Esophagus muscularis mucosa (tissue), 4 donors: ENCODE measurements around the gene KLHL42.

ENCODE experiments used
- CTCF ChIP-seq, 3 experiments: fragments of 200-600 bp in 2 of 3; fragments of 450-650 bp in 1 of 3; sonication (generic) in 2 of 3; IDR thresholded peaks; one replicate each; pipeline ENCODE4 v1.5.1; 2017 to 2019; ENCODE audit warnings: antibody characterized with exemption in 3 of 3, mild to moderate bottlenecking in 2 of 3, moderate library complexity in 1 of 3
- EP300 ChIP-seq: sonication (generic); formaldehyde crosslinking; IDR thresholded peaks from one replicate; pipeline ENCODE4 v1.6.1; 2017; ENCODE audit warnings: antibody characterized with exemption
- POLR2A ChIP-seq: fragments of 450-650 bp; IDR thresholded peaks from one replicate; pipeline ENCODE4 v1.6.1; 2017; ENCODE audit warnings: antibody characterized with exemption, moderate library complexity, mild to moderate bottlenecking, low read depth
- POLR2AphosphoS5 ChIP-seq, 2 donors: sonication (generic); formaldehyde crosslinking; IDR thresholded peaks; one replicate each; pipeline ENCODE4 v1.6.1; 2017; ENCODE audit warnings: antibody characterized with exemption in 2 of 2

GRCh38 chr12:27781680-27782079 is 1.6 kb downstream of the KLHL42 start:
- TF ChIP-seq CTCF (IDR thresholded peaks at IDR 0.05) (no peak), POLR2A (no peak), POLR2AphosphoS5 (IDR thresholded peaks at IDR 0.05) (no peak), EP300 (no peak)
